NCI-H128 (cell line): ENCODE results near the gene MTTP.

ENCODE experiments used
- DNase-seq: peaks from one replicate; lab custom pipeline; 2025; ENCODE audit not compliant: unreplicated experiment; lab: John Stamatoyannopoulos, UW

MTTP gene

GRCh38 chr4:99665983-99666382 lies 91.4 kb downstream of the MTTP start:
- DNase-seq = no peak

- no peak for DNase-seq
Measured at GRCh38 chr4:99668472-99668871, 93.8 kb downstream of the MTTP start.

GRCh38 chr4:99669084-99669483 lies 94.5 kb downstream of the MTTP start:
- no peak for DNase-seq

GRCh38 chr4:99670409-99671073 lies 95.9 kb downstream of the MTTP start:
- no peak for DNase-seq
